ENCODE data around the gene STK11.

Gene STK11

DNA sequence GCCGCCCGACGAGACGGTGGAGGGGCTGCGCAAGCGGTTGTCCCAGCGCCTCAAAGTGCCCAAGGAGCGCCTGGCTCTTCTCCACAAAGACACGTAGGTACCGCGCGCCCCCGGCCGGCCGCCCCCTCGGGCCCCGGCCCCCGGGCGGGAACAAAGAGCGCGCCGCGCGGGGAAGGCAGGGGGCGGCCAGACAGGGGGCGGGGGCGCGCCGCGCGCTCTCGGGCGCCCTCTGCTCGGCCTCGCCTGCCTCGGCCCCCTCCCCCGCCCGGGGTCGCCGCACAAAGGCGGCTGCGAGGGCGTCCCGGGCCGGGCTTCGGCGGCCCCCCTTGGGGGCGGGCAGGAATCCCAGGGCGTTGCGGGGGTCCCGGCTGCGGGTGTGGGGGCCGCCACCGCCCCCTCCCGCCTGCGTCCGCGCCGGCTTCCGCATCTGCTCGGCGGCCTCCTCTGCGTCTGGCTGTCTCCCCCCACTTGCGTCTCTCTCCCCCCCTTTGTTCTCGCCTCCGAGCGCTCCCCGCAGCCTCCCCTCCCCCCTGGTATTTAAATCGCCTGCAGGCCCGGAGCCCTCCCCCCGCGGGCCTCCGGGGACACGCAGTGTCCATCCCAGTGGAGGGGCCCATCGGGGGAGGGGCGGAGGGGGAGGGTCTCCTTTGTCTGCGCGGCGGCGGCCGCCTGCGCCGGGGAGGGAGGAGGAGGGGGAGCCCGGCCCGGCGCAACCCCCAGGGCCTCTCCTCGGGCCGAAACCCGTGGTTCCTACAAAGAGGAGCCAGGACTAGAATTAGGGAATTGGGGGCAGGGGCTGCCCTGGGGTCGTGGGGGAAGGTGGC, 45.1 kb downstream of the STK11 start:
- peaks cover 2 to 55% (median 49%) of the 10 kb centered on the region in 5 donors for H3K4me1 ChIP-seq (ENCODE audit: control insufficient read depth in 5 of 5, insufficient read depth in 5 of 5, low read length in 5 of 5)
- peaks cover 0 to 29% (median 23%) of the 10 kb centered on the region in 5 donors for H3K36me3 ChIP-seq (ENCODE audit: control insufficient read depth in 5 of 5, insufficient read depth in 5 of 5, low read length in 5 of 5)

GRCh38 chr19:1251330-1252220, 46.0 kb downstream of the STK11 start:
- Histone ChIP-seq H3K27ac (ENCODE audit: low read depth, low read length) (peak overlapping the region; percentile 97), H3K27me3 (ENCODE audit: control insufficient read depth in 5 of 5, insufficient read depth in 4 of 5, low read length in 5 of 5) (no peaks in the 10 kb centered on the region), H3K4me1 (ENCODE audit: control insufficient read depth in 5 of 5, insufficient read depth in 5 of 5, low read length in 5 of 5) (peaks cover 2 to 53% (median 49%) of the 10 kb centered on the region in 5 donors), H3K9me3 (ENCODE audit: control insufficient read depth in 5 of 5, low read length in 5 of 5) (no peaks in the 10 kb centered on the region), H3K36me3 (ENCODE audit: control insufficient read depth in 5 of 5, insufficient read depth in 5 of 5, low read length in 5 of 5) (peaks cover 0 to 36% (median 31%) of the 10 kb centered on the region in 5 donors), H3K9ac (ENCODE audit: low read length in 5 of 5) (peak overlapping the region; percentile 48 to 89 (median 76)), H3K4me3 (ENCODE audit: low read depth in 1 of 5, low read length in 5 of 5) (peak overlapping the region; percentile 38 to 86 (median 77))

More for the DNA sequence above, 45.1 kb downstream of the STK11 start:
- H3K27me3 ChIP-seq (ENCODE audit: control insufficient read depth in 5 of 5, insufficient read depth in 4 of 5, low read length in 5 of 5) = no peaks in the 10 kb centered on the region
- peak overlapping the region; percentile 38 to 89 (median 76) for H3K9ac ChIP-seq (ENCODE audit: low read length in 5 of 5)
- H3K9me3 ChIP-seq (ENCODE audit: control insufficient read depth in 5 of 5, low read length in 5 of 5) = no peaks in the 10 kb centered on the region
- peak overlapping the region; percentile 97 for H3K27ac ChIP-seq (ENCODE audit: low read depth, low read length)
- H3K4me3 ChIP-seq (ENCODE audit: low read depth in 1 of 5, low read length in 5 of 5) = peak overlapping the region; percentile 35 to 86 (median 77)

- H3K27me3 ChIP-seq (ENCODE audit: control insufficient read depth in 5 of 5, insufficient read depth in 4 of 5, low read length in 5 of 5) = no peaks in the 10 kb centered on the region
- H3K4me1 ChIP-seq (ENCODE audit: control insufficient read depth in 5 of 5, insufficient read depth in 5 of 5, low read length in 5 of 5) = peaks cover 2 to 59% (median 50%) of the 10 kb centered on the region in 5 donors
- H3K36me3 ChIP-seq (ENCODE audit: control insufficient read depth in 5 of 5, insufficient read depth in 5 of 5, low read length in 5 of 5) = peaks cover 0 to 43% (median 38%) of the 10 kb centered on the region in 5 donors
- no peaks in the 10 kb centered on the region for H3K9me3 ChIP-seq (ENCODE audit: control insufficient read depth in 5 of 5, low read length in 5 of 5)
- H3K9ac ChIP-seq (ENCODE audit: low read length in 5 of 5) = peak overlapping the region in 4 of 5 donors; percentile 62 to 83 (median 74)
- peak overlapping the region; percentile 97 for H3K27ac ChIP-seq (ENCODE audit: low read depth, low read length)
- peak overlapping the region in 4 of 5 donors; percentile 75 to 86 (median 78) for H3K4me3 ChIP-seq (ENCODE audit: low read depth in 1 of 5, low read length in 5 of 5)
Observed at GRCh38 chr19:1252221-1252820, 46.7 kb downstream of the STK11 start.

GRCh38 chr19:1252821-1253513, 47.4 kb downstream of the STK11 start:
- H3K36me3 ChIP-seq (ENCODE audit: control insufficient read depth in 5 of 5, insufficient read depth in 5 of 5, low read length in 5 of 5) = peaks cover 0 to 49% (median 40%) of the 10 kb centered on the region in 5 donors
- H3K9me3 ChIP-seq (ENCODE audit: control insufficient read depth in 5 of 5, low read length in 5 of 5) = no peaks in the 10 kb centered on the region
- peak overlapping the region in 4 of 5 donors; percentile 42 to 86 (median 78) for H3K4me3 ChIP-seq (ENCODE audit: low read depth in 1 of 5, low read length in 5 of 5)
- H3K27ac ChIP-seq (ENCODE audit: low read depth, low read length) = peak overlapping the region; percentile 97
- no peaks in the 10 kb centered on the region for H3K27me3 ChIP-seq (ENCODE audit: control insufficient read depth in 5 of 5, insufficient read depth in 4 of 5, low read length in 5 of 5)
- peak overlapping the region in 4 of 5 donors; percentile 71 to 86 (median 76) for H3K9ac ChIP-seq (ENCODE audit: low read length in 5 of 5)
- peaks cover 2 to 59% (median 48%) of the 10 kb centered on the region in 5 donors for H3K4me1 ChIP-seq (ENCODE audit: control insufficient read depth in 5 of 5, insufficient read depth in 5 of 5, low read length in 5 of 5)

GRCh38 chr19:1253514-1254080, 48.0 kb downstream of the STK11 start:
- Histone ChIP-seq H3K27ac (ENCODE audit: low read depth, low read length) (peak overlapping the region; percentile 97), H3K4me3 (ENCODE audit: low read depth in 1 of 5, low read length in 5 of 5) (peak overlapping the region; percentile 42 to 80 (median 57)), H3K27me3 (ENCODE audit: control insufficient read depth in 5 of 5, insufficient read depth in 4 of 5, low read length in 5 of 5) (no peaks in the 10 kb centered on the region), H3K9ac (ENCODE audit: low read length in 5 of 5) (peak overlapping the region in 4 of 5 donors; percentile 71 to 86 (median 74)), H3K4me1 (ENCODE audit: control insufficient read depth in 5 of 5, insufficient read depth in 5 of 5, low read length in 5 of 5) (peaks cover 2 to 63% (median 51%) of the 10 kb centered on the region in 5 donors), H3K36me3 (ENCODE audit: control insufficient read depth in 5 of 5, insufficient read depth in 5 of 5, low read length in 5 of 5) (peaks cover 0 to 50% (median 40%) of the 10 kb centered on the region in 5 donors), H3K9me3 (ENCODE audit: control insufficient read depth in 5 of 5, low read length in 5 of 5) (no peaks in the 10 kb centered on the region)

- H3K9me3 ChIP-seq (ENCODE audit: control insufficient read depth in 5 of 5, low read length in 5 of 5) = peaks cover 0 to 2% (median 0%) of the 10 kb centered on the region in 5 donors
- peaks cover 0 to 52% (median 40%) of the 10 kb centered on the region in 5 donors for H3K36me3 ChIP-seq (ENCODE audit: control insufficient read depth in 5 of 5, insufficient read depth in 5 of 5, low read length in 5 of 5)
- peaks cover 4 to 67% (median 56%) of the 10 kb centered on the region in 5 donors for H3K4me1 ChIP-seq (ENCODE audit: control insufficient read depth in 5 of 5, insufficient read depth in 5 of 5, low read length in 5 of 5)
- H3K27me3 ChIP-seq (ENCODE audit: control insufficient read depth in 5 of 5, insufficient read depth in 4 of 5, low read length in 5 of 5) = peaks cover 0 to 2% (median 0%) of the 10 kb centered on the region in 5 donors
- H3K4me3 ChIP-seq (ENCODE audit: low read depth in 1 of 5, low read length in 5 of 5) = peak overlapping the region in 2 of 5 donors; percentile 77 to 80
- H3K27ac ChIP-seq (ENCODE audit: low read depth, low read length) = peak overlapping the region; percentile 97
- peak overlapping the region in 4 of 5 donors; percentile 51 to 86 (median 72) for H3K9ac ChIP-seq (ENCODE audit: low read length in 5 of 5)
Observed at GRCh38 chr19:1254081-1254527, 48.5 kb downstream of the STK11 start.

DNA sequence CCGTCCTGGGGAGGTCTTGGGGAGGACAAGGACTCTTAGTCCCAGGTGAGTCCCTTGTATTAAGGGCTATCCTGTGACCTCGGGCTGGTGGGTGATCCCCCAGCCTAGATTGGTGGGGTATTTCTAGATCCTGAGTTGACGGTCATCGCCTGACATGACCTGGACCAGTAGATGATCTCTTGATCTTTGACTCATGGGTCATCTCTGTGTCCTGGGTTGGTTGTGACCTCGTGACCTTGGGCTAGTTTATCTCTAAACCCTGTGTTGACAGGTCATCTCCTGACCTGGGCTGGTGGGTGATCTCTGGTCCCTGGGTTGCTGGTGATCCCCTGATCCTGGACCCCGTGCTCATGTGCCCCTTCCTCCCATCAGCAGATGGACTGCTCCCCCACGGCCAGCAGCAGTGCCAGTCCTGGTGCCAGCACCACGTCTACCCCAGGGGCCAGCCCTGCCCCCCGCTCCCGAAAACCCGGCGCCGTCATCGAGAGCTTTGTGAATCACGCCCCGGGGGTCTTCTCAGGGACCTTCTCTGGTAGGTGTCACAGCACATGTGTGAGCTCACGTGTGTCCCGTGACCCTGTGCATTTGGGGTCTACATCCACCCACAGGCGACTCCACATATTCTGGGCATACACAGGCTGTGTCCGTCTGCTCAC, 49.1 kb downstream of the STK11 start:
- peak overlapping the region in 2 of 5 donors; percentile 77 to 80 for H3K4me3 ChIP-seq (ENCODE audit: low read depth in 1 of 5, low read length in 5 of 5)
- peaks cover 9 to 73% (median 62%) of the 10 kb centered on the region in 5 donors for H3K4me1 ChIP-seq (ENCODE audit: control insufficient read depth in 5 of 5, insufficient read depth in 5 of 5, low read length in 5 of 5)
- H3K27ac ChIP-seq (ENCODE audit: low read depth, low read length) = peak overlapping the region; percentile 97
- H3K36me3 ChIP-seq (ENCODE audit: control insufficient read depth in 5 of 5, insufficient read depth in 5 of 5, low read length in 5 of 5) = peaks cover 0 to 53% (median 40%) of the 10 kb centered on the region in 5 donors
- peaks cover 0 to 6% (median 0%) of the 10 kb centered on the region in 5 donors for H3K27me3 ChIP-seq (ENCODE audit: control insufficient read depth in 5 of 5, insufficient read depth in 4 of 5, low read length in 5 of 5)
- H3K9ac ChIP-seq (ENCODE audit: low read length in 5 of 5) = peak overlapping the region in 3 of 5 donors; percentile 51 to 74 (median 68)
- peaks cover 0 to 2% (median 0%) of the 10 kb centered on the region in 5 donors for H3K9me3 ChIP-seq (ENCODE audit: control insufficient read depth in 5 of 5, low read length in 5 of 5)
